HL-60/S4 treated with phorbol 12-myristate 13-acetate at 8.2 ng/mL for 4 days and 3 days (cell line): ENCODE results near the gene PCDH19.

Source experiments
- in situ Hi-C: fragments of 300-500 bp; cut with MboI; formaldehyde crosslinking; loops from 2 replicates; pipeline ENCODE4 v1.15.0; 2022; ENCODE audit warnings: low sequenced_read_pairs

PCDH19 gene

GRCh38 chrX:100405424-100405823 is 4.6 kb downstream of the PCDH19 start:
- in situ Hi-C loops, result no loop called here

- in situ Hi-C loops, result no loop called here
Observed at GRCh38 chrX:100404851-100405250, 5.2 kb downstream of the PCDH19 start.

GRCh38 chrX:100395781-100396180 is 14.3 kb downstream of the PCDH19 start:
- in situ Hi-C loops, result no loop called here

GRCh38 chrX:100381619-100382018 is 28.5 kb downstream of the PCDH19 start:
- in situ Hi-C loops, result no loop called here

- in situ Hi-C loops, result no loop called here
Observed at GRCh38 chrX:100379388-100379986, 30.6 kb downstream of the PCDH19 start.

- in situ Hi-C loops, result no loop called here
Observed at GRCh38 chrX:100377826-100378225, 32.2 kb downstream of the PCDH19 start.

- in situ Hi-C loops, result no loop called here
Observed at GRCh38 chrX:100376576-100376975, 33.5 kb downstream of the PCDH19 start.

- in situ Hi-C loops, result no loop called here
Observed at GRCh38 chrX:100373673-100374072, 36.4 kb downstream of the PCDH19 start.

- in situ Hi-C loops, result no loop called here
Observed at GRCh38 chrX:100368167-100368566, 41.9 kb downstream of the PCDH19 start.

GRCh38 chrX:100363896-100364295 is 46.2 kb downstream of the PCDH19 start:
- in situ Hi-C loops, result no loop called here

- in situ Hi-C loops, result no loop called here
Observed at GRCh38 chrX:100358766-100359165, 51.3 kb downstream of the PCDH19 start.

GRCh38 chrX:100356351-100356896 is 53.6 kb downstream of the PCDH19 start:
- in situ Hi-C loops, result no loop called here

GRCh38 chrX:100355680-100356079 is 54.4 kb downstream of the PCDH19 start:
- in situ Hi-C loops, result no loop called here

- in situ Hi-C loops, result no loop called here
Observed at GRCh38 chrX:100353326-100353725, 56.7 kb downstream of the PCDH19 start.

- in situ Hi-C loops, result no loop called here
Observed at GRCh38 chrX:100350704-100351489, 59.2 kb downstream of the PCDH19 start.

GRCh38 chrX:100349391-100349790 is 60.7 kb downstream of the PCDH19 start:
- in situ Hi-C loops, result no loop called here

- in situ Hi-C loops, result no loop called here
Observed at GRCh38 chrX:100341142-100341510, 68.9 kb downstream of the PCDH19 start.

GRCh38 chrX:100340491-100341141 is 69.5 kb downstream of the PCDH19 start:
- in situ Hi-C loops, result no loop called here

GRCh38 chrX:100328351-100328750 is 81.7 kb downstream of the PCDH19 start:
- in situ Hi-C loops, result no loop called here

- in situ Hi-C loops, result no loop called here
Observed at GRCh38 chrX:100319716-100320115, 90.4 kb downstream of the PCDH19 start.

- in situ Hi-C loops, result no loop called here
Observed at GRCh38 chrX:100316987-100317386, 93.1 kb downstream of the PCDH19 start.

- in situ Hi-C loops, result no loop called here
Observed at GRCh38 chrX:100315566-100315965, 94.5 kb downstream of the PCDH19 start.
